Ammon's horn (tissue), 1 donor: ENCODE data around the gene DNAH6.
A peak's percentile ranks its signal among the peaks of the same experiment; 100 is the strongest.
"Not testable (repeated sequence)": the region's sequence is repeated elsewhere in the genome, so short reads cannot be mapped to it uniquely, and the experiment has no call there.

Source experiments
- DNase-seq: peaks from one replicate; pipeline ENCODE4 v3.0.0-alpha.2; 2016; ENCODE audit warnings: low spot score

The DNAH6 gene

GRCh38 chr2:84748341-84748740 is 232.0 kb downstream of the DNAH6 start:
- no peak for DNase-seq

- DNase-seq, result no peak
Observed at GRCh38 chr2:84749442-84749841, 233.1 kb downstream of the DNAH6 start.

- no peak for DNase-seq
Observed at GRCh38 chr2:84755096-84755495, 238.8 kb downstream of the DNAH6 start.

- DNase-seq, result no peak
Observed at GRCh38 chr2:84757648-84758047, 241.3 kb downstream of the DNAH6 start.

- DNase-seq, result no peak
Observed at GRCh38 chr2:84766791-84767190, 250.5 kb downstream of the DNAH6 start.

GRCh38 chr2:84768840-84769239 is 252.5 kb downstream of the DNAH6 start:
- no peak for DNase-seq

- no peak for DNase-seq
Observed at GRCh38 chr2:84770280-84770679, 254.0 kb downstream of the DNAH6 start.

- no peak for DNase-seq
Observed at GRCh38 chr2:84771251-84771650, 255.0 kb downstream of the DNAH6 start.

GRCh38 chr2:84773562-84773961 is 257.3 kb downstream of the DNAH6 start:
- DNase-seq, result not testable (repeated sequence)

- no peak for DNase-seq
Observed at GRCh38 chr2:84776011-84776410, 259.7 kb downstream of the DNAH6 start.

GRCh38 chr2:84778911-84779690 is 262.8 kb downstream of the DNAH6 start:
- no peak for DNase-seq

- no peak for DNase-seq
Observed at GRCh38 chr2:84779781-84780180, 263.5 kb downstream of the DNAH6 start.

- DNase-seq, result no peak
Observed at GRCh38 chr2:84781942-84782716, 265.8 kb downstream of the DNAH6 start.

GRCh38 chr2:84782717-84783442 is 266.6 kb downstream of the DNAH6 start:
- no peak for DNase-seq

- no peak for DNase-seq
Observed at GRCh38 chr2:84785950-84786349, 269.7 kb downstream of the DNAH6 start.

- no peak for DNase-seq
Observed at GRCh38 chr2:84786601-84787000, 270.3 kb downstream of the DNAH6 start.

GRCh38 chr2:84788027-84788426 is 271.7 kb downstream of the DNAH6 start:
- no peak for DNase-seq

- no peak for DNase-seq
Observed at GRCh38 chr2:84788498-84788897, 272.2 kb downstream of the DNAH6 start.

GRCh38 chr2:84792856-84793522 is 276.7 kb downstream of the DNAH6 start:
- no peak for DNase-seq

- DNase-seq, result no peak
Observed at GRCh38 chr2:84793641-84794040, 277.3 kb downstream of the DNAH6 start.

- DNase-seq, result no peak
Observed at GRCh38 chr2:84796798-84797197, 280.5 kb downstream of the DNAH6 start.

GRCh38 chr2:84797271-84797670 is 281.0 kb downstream of the DNAH6 start:
- peak; percentile 54 for DNase-seq
